Upper lobe of right lung (tissue), 1 donor: Measurements from ENCODE around the gene C14orf132. TPM values are rescaled to one million over a fixed set of nuclear protein-coding genes. Genes with fewer than 3 reads are reported as not detected.

Source experiments
- ATAC-seq: fragments of 200-7000 bp; cut with Tn5 transposase; one replicate; pipeline ENCODE4 v1.9.1; 2020; ENCODE audit warnings: mild to moderate bottlenecking, moderate library complexity
- DNase-seq: peaks from one replicate; pipeline ENCODE4 v3.0.0-alpha.2; 2020
- H3K27ac ChIP-seq: fragments of 200-600 bp; one replicate; pipeline ENCODE4 v1.8.0; 2022
- H3K27me3 ChIP-seq: fragments of 200-600 bp; one replicate; pipeline ENCODE4 v1.8.0; 2022; ENCODE audit warnings: mild to moderate bottlenecking
- H3K36me3 ChIP-seq: fragments of 200-600 bp; one replicate; pipeline ENCODE4 v1.8.0; 2022
- H3K4me1 ChIP-seq: fragments of 200-600 bp; one replicate; pipeline ENCODE4 v1.8.0; 2022
- H3K4me3 ChIP-seq: fragments of 200-600 bp; one replicate; pipeline ENCODE4 v1.8.0; 2022; ENCODE audit warnings: mild to moderate bottlenecking
- H3K9me3 ChIP-seq: fragments of 200-600 bp; one replicate; pipeline ENCODE4 v1.8.0; 2022
- CTCF ChIP-seq: fragments of 200-600 bp; IDR thresholded peaks from one replicate; pipeline ENCODE4 v1.8.0; 2022; ENCODE audit warnings: antibody characterized with exemption
- intact Hi-C: fragments of 100-400 bp; cut with DNase I; formaldehyde crosslinking; loops from one replicate; pipeline ENCODE4 v1.11.0; 2022
- long read RNA-seq: library from polyadenylated mRNA; unstranded; transcript quantifications from one replicate; pipeline ENCODE4 v2.0.0, GENCODE V29; 2021
- total RNA-seq: library from RNA; stranded (reverse); fragmentation: NEBNext Ultra II Directional; extraction: Animal tissue kit (Norgen Biotek cat#: 25700); gene quantifications from one replicate; pipeline ENCODE4 v1.2.1, GENCODE V29; 2021
- donor health status: DM: no; HTN: yes; CAD: no; lungs with severe emphysema.

The C14orf132 gene
- total RNA-seq = 63.1 TPM
- long read RNA-seq, full-length matches to known transcripts = 35 of 77 reads
- long read RNA-seq, partial matches to known transcripts = 0 of 77 reads
- long read RNA-seq, other reads (novel, unspliced or antisense) = 42 of 77 reads

DNA sequence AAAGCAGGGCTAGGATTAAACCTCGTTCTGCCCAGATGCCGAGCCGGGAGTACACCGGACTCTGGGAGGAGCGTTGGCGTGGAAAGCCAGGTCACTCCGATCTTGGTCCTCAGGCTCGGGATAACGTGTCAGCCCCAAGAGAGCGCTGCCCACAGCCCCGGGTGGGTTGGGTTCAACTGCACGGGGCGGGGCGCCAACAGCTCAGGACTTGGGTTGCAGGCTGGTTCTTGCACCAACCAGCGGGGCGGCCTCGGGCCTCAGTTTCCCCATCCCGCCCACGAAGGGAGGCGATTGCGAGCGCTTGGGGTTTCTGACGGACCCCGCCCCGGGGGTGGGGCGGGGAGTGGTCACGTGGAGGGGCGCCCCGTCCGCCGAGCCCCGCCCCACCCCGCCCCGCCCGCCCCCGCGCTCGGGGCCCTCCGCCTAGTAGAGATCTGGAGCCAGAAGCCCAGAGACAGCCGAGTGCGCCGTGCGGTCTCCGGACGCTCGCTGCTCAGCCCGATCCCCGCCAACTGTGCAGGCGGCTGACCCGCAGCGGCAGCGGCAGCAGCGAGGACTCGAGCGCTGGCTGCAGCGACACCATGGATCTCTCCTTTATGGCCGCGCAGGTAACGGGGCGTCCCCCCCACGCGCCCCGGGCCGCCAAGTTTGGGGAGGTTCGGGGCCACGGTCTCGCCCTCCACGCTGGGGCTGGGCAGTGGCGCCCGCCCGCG, at the start of gene C14orf132:
Gene C14orf132, plus strand, starts transcription at position 443 of the 713 bp plus-strand sequence. Its CDS starts 139 bp downstream, at position 582.
- no peaks in the 10 kb centered on the region for H3K9me3 ChIP-seq
- intact Hi-C loops = no loop called here

DNA sequence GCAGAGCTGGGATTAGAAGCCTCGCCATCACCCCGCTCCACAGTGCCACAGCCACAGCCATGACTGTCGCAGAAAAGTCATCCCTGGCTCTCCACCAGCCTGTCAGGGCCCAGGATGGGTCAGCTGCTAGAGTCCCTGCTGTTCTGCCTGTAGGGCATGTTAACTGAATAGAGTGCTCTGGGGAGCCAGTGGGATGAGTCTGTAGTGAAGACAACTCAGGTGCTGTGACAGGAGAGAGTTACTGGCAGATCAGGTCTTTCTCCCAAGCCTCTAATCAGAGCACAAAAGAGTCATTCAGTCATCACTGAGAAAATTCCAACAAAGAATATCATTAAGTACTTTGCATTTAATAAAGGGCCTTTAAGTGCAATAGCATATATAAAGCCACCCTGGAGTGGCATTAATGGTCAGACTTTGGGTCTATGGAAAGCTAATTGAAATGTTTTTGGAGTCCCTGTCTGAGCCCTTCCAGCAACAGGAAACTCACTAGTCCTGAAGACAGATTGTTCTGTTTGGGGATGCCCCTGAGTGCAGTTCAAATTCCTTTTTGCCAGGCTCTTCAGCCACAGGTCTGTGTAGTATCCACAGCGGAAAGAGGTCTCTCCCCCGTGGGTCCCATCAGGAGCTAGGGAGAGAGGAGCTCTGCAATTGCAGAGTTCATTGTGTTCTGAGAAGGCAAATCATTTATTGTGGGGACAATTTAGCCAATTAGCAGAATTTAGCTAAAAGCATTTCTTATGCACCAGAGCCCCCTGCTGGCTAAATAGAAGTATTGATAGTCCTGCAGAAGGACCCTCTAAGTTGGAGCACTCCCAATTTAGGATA, 45.2 kb upstream of the C14orf132 start:
- H3K27ac ChIP-seq = no peak overlapping the region
- intact Hi-C loops = no loop called here
- H3K9me3 ChIP-seq = peaks cover 12% of the 10 kb centered on the region
- peak; percentile 85 for TF ChIP-seq CTCF
- no peaks in the 10 kb centered on the region for H3K36me3 ChIP-seq
- ATAC-seq (peak; percentile 68), DNase-seq (no peak)
- H3K4me3 ChIP-seq = no peak overlapping the region
- H3K27me3 ChIP-seq = peaks cover 18% of the 10 kb centered on the region
- no peaks in the 10 kb centered on the region for H3K4me1 ChIP-seq

More for the DNA sequence above, at the start of gene C14orf132:
- H3K4me3 ChIP-seq = peak within 1 kb of the TSS; percentile 83
- ATAC-seq (peak; percentile 92), DNase-seq (peak; percentile 89)
- TF ChIP-seq CTCF = no peak
- H3K27ac ChIP-seq = peak within 1 kb of the TSS; percentile 79
- no peaks in the 10 kb centered on the region for H3K27me3 ChIP-seq
- H3K36me3 ChIP-seq = no peaks in the 10 kb centered on the region
- H3K4me1 ChIP-seq = peaks cover 30% of the 10 kb centered on the region

GRCh38 chr14:95994593-95994928, 44.6 kb upstream of the C14orf132 start:
- Histone ChIP-seq H3K27me3 (peaks cover 18% of the 10 kb centered on the region), H3K9me3 (peaks cover 12% of the 10 kb centered on the region), H3K4me3 (no peak overlapping the region), H3K36me3 (no peaks in the 10 kb centered on the region), H3K4me1 (no peaks in the 10 kb centered on the region), H3K27ac (no peak overlapping the region)
- TF ChIP-seq CTCF = no peak
- DNase-seq (no peak), ATAC-seq (no peak)
- intact Hi-C loops = no loop called here

DNA sequence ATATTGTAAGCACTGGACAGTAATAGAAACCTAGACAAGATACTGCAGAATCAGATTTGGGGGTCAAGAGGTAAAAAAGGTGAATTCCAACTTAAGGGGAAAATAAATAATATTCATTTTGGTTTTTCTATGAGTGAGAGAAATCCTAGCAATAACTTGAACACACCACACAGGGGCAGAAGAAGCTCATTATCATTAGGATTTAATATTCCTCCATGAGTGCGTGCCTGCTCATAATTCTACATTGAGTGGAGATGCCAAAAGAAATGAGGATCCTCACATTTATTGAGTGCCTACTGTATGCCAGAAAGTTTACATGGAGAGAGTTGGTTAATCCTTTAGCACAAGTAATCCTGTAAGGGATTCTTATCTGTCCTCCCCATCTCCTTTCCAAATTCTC, 40.5 kb upstream of the C14orf132 start:
- H3K27me3 ChIP-seq = peaks cover 23% of the 10 kb centered on the region
- ATAC-seq (peak; percentile 67), DNase-seq (no peak)
- no peaks in the 10 kb centered on the region for H3K4me1 ChIP-seq
- intact Hi-C loops = loop anchor here (5.0 kb wide), 1 partner anchor 99 kb away; no protein-coding TSS in a partner anchor
- H3K36me3 ChIP-seq = no peaks in the 10 kb centered on the region
- H3K27ac ChIP-seq = no peak overlapping the region
- no peaks in the 10 kb centered on the region for H3K9me3 ChIP-seq
- H3K4me3 ChIP-seq = no peak overlapping the region
- TF ChIP-seq CTCF = peak; percentile 47

GRCh38 chr14:96001866-96002497, 37.2 kb upstream of the C14orf132 start:
- intact Hi-C loops = no loop called here

More at GRCh38 chr14:96001866-96002497, 37.2 kb upstream of the C14orf132 start:
- no peak overlapping the region for H3K27ac ChIP-seq
- H3K27me3 ChIP-seq = peaks cover 23% of the 10 kb centered on the region
- no peaks in the 10 kb centered on the region for H3K4me1 ChIP-seq
- H3K9me3 ChIP-seq = no peaks in the 10 kb centered on the region
- TF ChIP-seq CTCF = no peak
- no peaks in the 10 kb centered on the region for H3K36me3 ChIP-seq
- no peak for DNase-seq
- ATAC-seq = no peak
- no peak overlapping the region for H3K4me3 ChIP-seq
